NCI-H1417 (cell line): ENCODE measurements around the gene ECM1.

Experiments used
- DNase-seq, 3 experiments: peaks; one replicate each; lab custom pipeline; 2025; lab: John Stamatoyannopoulos, UW

The ECM1 gene

GRCh38 chr1:150545486-150546032 is 37.6 kb downstream of the ECM1 start:
- DNase-seq = no peak

GRCh38 chr1:150546294-150546937 is 38.5 kb downstream of the ECM1 start:
- DNase-seq = no peak

GRCh38 chr1:150548324-150548631 is 40.4 kb downstream of the ECM1 start:
- DNase-seq = no peak

GRCh38 chr1:150548632-150549495 is 41.0 kb downstream of the ECM1 start, which contains the start of gene ADAMTSL4:
Gene ADAMTSL4, plus strand, starts transcription at chr1:150549408. Its CDS starts 2,881 bp downstream, at chr1:150552289.
- peak; percentile 59 to 78 (median 77) for DNase-seq

GRCh38 chr1:150549496-150550221 is 41.8 kb downstream of the ECM1 start:
- DNase-seq = no peak

- no peak for DNase-seq
Measured at GRCh38 chr1:150550222-150551050, 42.5 kb downstream of the ECM1 start.

- DNase-seq = no peak
Measured at GRCh38 chr1:150551051-150551783, 43.3 kb downstream of the ECM1 start.

- DNase-seq = no peak
Measured at GRCh38 chr1:150551784-150552127, 43.8 kb downstream of the ECM1 start.

- DNase-seq = no peak
Measured at GRCh38 chr1:150552128-150552910, 44.4 kb downstream of the ECM1 start.

GRCh38 chr1:150552911-150553289 is 45.0 kb downstream of the ECM1 start:
- DNase-seq = no peak

- DNase-seq = no peak
Measured at GRCh38 chr1:150553392-150554085, 45.6 kb downstream of the ECM1 start.

- no peak for DNase-seq
Measured at GRCh38 chr1:150554086-150554452, 46.2 kb downstream of the ECM1 start.

- no peak for DNase-seq
Measured at GRCh38 chr1:150555198-150555970, 47.5 kb downstream of the ECM1 start.

GRCh38 chr1:150555971-150556865 is 48.3 kb downstream of the ECM1 start:
- DNase-seq = no peak

- DNase-seq = no peak
Measured at GRCh38 chr1:150557065-150557600, 49.2 kb downstream of the ECM1 start.

- no peak for DNase-seq
Measured at GRCh38 chr1:150557813-150558212, 49.9 kb downstream of the ECM1 start.

GRCh38 chr1:150558303-150558704 is 50.4 kb downstream of the ECM1 start:
- no peak for DNase-seq
